T follicular helper cell (primary cell): ENCODE data around the gene KRTAP6-3.

Experiments used
- DNase-seq: peaks from one replicate; pipeline ENCODE4 v3.0.0-alpha.2; 2020; ENCODE audit warnings: low read depth

KRTAP6-3 gene

GRCh38 chr21:30625449-30626165 is 33.4 kb downstream of the KRTAP6-3 start:
- no peak for DNase-seq

- DNase-seq: no peak
These were observed 35.9 kb downstream of the KRTAP6-3 start for GRCh38 chr21:30628109-30628508.

GRCh38 chr21:30629200-30629599 is 37.0 kb downstream of the KRTAP6-3 start:
- DNase-seq: no peak

GRCh38 chr21:30634906-30635305 is 42.7 kb downstream of the KRTAP6-3 start, which contains the start of gene KRTAP20-2:
Gene KRTAP20-2, plus strand, starts transcription at chr21:30635206. Its CDS starts 58 bp downstream, at chr21:30635264.
- no peak for DNase-seq

GRCh38 chr21:30638686-30639085 is 46.4 kb downstream of the KRTAP6-3 start:
- DNase-seq: no peak

- no peak for DNase-seq
These were observed 50.3 kb downstream of the KRTAP6-3 start, which contains the start of gene KRTAP20-3 for GRCh38 chr21:30642564-30642963. Gene KRTAP20-3, plus strand, starts transcription at chr21:30642864.
